Endothelial cell (in vitro differentiated cells): ENCODE measurements around the gene MAPKBP1. TPM values are rescaled to one million over a fixed set of nuclear protein-coding genes. Genes with fewer than 3 reads are reported as not detected.
A peak's percentile ranks its signal among the peaks of the same experiment; 100 is the strongest.

ENCODE experiments used
- DNase-seq: peaks from one replicate; pipeline ENCODE4 v3.0.0; 2021; ENCODE audit warnings: low spot score
- H3K27ac Mint-ChIP-seq: one replicate; pipeline ENCODE4 v1.8.0; 2021; ENCODE audit warnings: mixed read lengths, inconsistent platforms; ENCODE audit not compliant: unreplicated experiment
- H3K27me3 Mint-ChIP-seq: one replicate; pipeline ENCODE4 v1.8.0; 2021; ENCODE audit warnings: mild to moderate bottlenecking, moderate library complexity, mixed read lengths, inconsistent platforms; ENCODE audit not compliant: unreplicated experiment
- H3K36me3 Mint-ChIP-seq: one replicate; pipeline ENCODE4 v1.8.0; 2021; ENCODE audit warnings: mild to moderate bottlenecking, low read depth, mixed read lengths, inconsistent platforms; ENCODE audit not compliant: unreplicated experiment
- H3K4me1 Mint-ChIP-seq: one replicate; pipeline ENCODE4 v1.8.0; 2021; ENCODE audit warnings: mild to moderate bottlenecking, mixed read lengths, inconsistent platforms; ENCODE audit not compliant: unreplicated experiment
- H3K4me3 Mint-ChIP-seq: one replicate; pipeline ENCODE4 v1.8.0; 2021; ENCODE audit warnings: mild to moderate bottlenecking, mixed read lengths, inconsistent platforms; ENCODE audit not compliant: unreplicated experiment
- H3K9me3 Mint-ChIP-seq: one replicate; pipeline ENCODE4 v1.8.0; 2021; ENCODE audit warnings: mixed read lengths, inconsistent platforms; ENCODE audit not compliant: unreplicated experiment
- total RNA-seq: library from RNA; stranded (reverse); fragmentation: NEBNext Ultra II Directional; extraction: Animal tissue kit (Norgen Biotek cat#: 25700); gene quantifications from one replicate; pipeline ENCODE4 v1.2.1, GENCODE V29; 2021; ENCODE audit not compliant: unreplicated experiment
- TF ChIP-seq, protein P1 (sequence below): fragments of 200-600 bp; sonication (generic); IDR thresholded peaks from one replicate; pipeline ENCODE4 v1.5.0; 2021; ENCODE audit warnings: antibody characterized with exemption; ENCODE audit not compliant: unreplicated experiment

Gene MAPKBP1
- total RNA-seq, 1 donor from 2014 or later, result 36.2 TPM

DNA sequence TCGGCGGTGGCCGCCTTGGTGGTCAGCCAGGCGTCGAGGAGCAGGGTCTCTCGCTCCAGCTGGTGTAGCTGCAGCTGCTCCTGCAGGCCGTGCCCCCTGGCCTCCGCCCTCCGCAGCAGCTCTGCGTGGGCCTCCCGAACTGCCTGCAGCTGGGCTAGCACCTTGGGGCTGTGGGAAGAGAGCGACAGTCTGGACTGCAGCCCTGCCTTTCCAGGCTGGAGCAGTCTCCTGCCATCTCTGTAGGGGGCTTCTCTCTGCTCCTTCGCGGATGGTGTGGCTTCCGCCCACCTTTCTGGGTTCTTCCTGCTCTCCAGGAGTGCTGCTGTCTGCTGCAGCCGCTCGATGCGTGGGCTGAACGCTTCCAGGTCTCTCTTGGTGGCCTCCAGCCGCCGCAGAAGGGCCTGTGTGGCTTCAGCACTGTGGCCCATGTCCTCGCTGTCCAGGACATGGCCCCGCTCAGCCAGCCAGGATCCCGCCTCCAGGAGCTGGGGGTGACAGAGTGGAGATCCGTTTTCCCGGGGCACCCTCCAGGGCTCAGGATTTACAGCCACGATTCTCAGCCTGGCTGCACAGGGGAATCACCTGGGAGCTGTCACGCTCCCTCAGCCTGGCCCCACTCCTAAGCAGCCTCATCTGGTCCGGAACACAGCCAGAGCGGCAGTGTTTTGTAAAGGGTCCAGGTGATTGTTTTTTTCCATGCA, 81.1 kb downstream of the MAPKBP1 start:
- TF ChIP-seq, protein P1, sequence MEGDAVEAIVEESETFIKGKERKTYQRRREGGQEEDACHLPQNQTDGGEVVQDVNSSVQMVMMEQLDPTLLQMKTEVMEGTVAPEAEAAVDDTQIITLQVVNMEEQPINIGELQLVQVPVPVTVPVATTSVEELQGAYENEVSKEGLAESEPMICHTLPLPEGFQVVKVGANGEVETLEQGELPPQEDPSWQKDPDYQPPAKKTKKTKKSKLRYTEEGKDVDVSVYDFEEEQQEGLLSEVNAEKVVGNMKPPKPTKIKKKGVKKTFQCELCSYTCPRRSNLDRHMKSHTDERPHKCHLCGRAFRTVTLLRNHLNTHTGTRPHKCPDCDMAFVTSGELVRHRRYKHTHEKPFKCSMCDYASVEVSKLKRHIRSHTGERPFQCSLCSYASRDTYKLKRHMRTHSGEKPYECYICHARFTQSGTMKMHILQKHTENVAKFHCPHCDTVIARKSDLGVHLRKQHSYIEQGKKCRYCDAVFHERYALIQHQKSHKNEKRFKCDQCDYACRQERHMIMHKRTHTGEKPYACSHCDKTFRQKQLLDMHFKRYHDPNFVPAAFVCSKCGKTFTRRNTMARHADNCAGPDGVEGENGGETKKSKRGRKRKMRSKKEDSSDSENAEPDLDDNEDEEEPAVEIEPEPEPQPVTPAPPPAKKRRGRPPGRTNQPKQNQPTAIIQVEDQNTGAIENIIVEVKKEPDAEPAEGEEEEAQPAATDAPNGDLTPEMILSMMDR, result no peak
- DNase-seq, result no peak
- H3K27me3 Mint-ChIP-seq, result peaks cover 10% of the 10 kb centered on the region
- no peak overlapping the region for H3K4me3 Mint-ChIP-seq
- H3K4me1 Mint-ChIP-seq, result no peaks in the 10 kb centered on the region
- no peaks in the 10 kb centered on the region for H3K9me3 Mint-ChIP-seq
- H3K27ac Mint-ChIP-seq, result peak overlapping the region; percentile 30
- H3K36me3 Mint-ChIP-seq, result peaks cover 3% of the 10 kb centered on the region

DNA sequence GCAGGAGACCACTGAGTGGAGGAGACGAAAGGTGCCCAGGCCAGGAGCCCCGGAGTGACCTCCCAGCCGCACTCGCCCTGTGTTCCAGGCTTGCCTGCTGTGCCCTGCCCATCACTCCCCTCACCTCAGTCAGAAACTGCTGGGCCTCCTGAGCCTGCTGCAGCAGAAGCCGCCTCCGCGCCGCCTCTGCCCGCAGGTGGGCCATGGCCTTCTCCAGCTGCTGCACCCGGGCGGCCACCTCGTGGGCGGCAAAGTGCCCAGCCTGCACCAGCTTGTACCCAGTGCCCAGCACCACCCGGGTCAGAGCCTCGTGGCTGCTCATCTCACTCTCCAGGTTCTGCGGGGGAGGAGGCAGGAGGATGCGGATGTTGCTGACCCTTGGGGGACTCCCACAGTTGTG, 82.0 kb downstream of the MAPKBP1 start:
- DNase-seq, result no peak
- Mint-ChIP-seq H3K27ac (no peak overlapping the region), H3K9me3 (no peaks in the 10 kb centered on the region), H3K36me3 (peaks cover 3% of the 10 kb centered on the region), H3K4me3 (no peak overlapping the region), H3K4me1 (no peaks in the 10 kb centered on the region), H3K27me3 (peaks cover 10% of the 10 kb centered on the region)
- TF ChIP-seq, protein P1, result no peak

DNA sequence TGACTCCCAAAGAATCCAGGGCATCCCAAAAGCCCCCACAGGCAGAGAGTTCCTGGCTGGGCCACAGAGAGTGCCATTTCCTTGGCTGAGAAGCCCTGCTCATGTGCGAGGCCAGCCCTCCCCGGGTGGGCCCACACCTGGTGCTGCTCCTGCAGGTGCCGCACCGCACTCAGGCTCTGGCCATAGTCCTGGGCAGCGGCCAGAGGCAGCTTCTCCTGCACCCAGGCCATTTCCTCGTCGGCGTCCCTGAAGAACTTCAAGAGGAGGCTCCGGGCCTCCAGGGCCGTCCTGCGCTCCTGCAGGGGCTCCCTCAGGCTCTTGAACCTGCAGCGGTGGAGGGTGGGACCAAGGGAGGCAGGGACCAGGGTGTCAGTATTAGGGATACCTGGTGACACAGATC, 82.4 kb downstream of the MAPKBP1 start:
- no peak for DNase-seq
- H3K4me3 Mint-ChIP-seq, result no peak overlapping the region
- TF ChIP-seq, protein P1, result no peak
- H3K36me3 Mint-ChIP-seq, result peaks cover 3% of the 10 kb centered on the region
- H3K27ac Mint-ChIP-seq, result no peak overlapping the region
- peaks cover 12% of the 10 kb centered on the region for H3K27me3 Mint-ChIP-seq
- H3K4me1 Mint-ChIP-seq, result no peaks in the 10 kb centered on the region
- no peaks in the 10 kb centered on the region for H3K9me3 Mint-ChIP-seq

DNA sequence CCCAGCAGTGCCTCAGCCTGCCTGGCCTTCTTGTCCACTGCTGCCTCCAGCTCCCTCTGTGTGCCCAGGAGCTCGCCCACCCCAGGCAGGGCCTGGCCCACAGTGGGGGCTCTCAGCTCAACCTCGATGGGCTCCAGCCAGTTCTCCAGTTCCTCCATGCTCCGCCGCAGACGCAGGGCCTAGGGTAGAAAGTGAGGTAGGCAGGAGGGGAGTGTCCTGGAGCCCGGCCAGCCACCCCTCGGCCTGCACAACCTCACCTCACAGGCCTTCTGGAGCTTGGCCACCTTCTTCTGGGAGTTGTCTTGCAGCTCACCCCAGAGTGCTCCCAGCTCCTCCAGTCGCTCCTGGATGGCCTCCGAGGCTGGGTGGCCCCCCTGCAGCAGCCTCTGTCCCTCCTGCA, 83.0 kb downstream of the MAPKBP1 start:
- no peak overlapping the region for H3K4me3 Mint-ChIP-seq
- TF ChIP-seq, protein P1, result no peak
- peaks cover 12% of the 10 kb centered on the region for H3K27me3 Mint-ChIP-seq
- H3K4me1 Mint-ChIP-seq, result no peaks in the 10 kb centered on the region
- no peak for DNase-seq
- no peak overlapping the region for H3K27ac Mint-ChIP-seq
- peaks cover 3% of the 10 kb centered on the region for H3K36me3 Mint-ChIP-seq
- H3K9me3 Mint-ChIP-seq, result no peaks in the 10 kb centered on the region

DNA sequence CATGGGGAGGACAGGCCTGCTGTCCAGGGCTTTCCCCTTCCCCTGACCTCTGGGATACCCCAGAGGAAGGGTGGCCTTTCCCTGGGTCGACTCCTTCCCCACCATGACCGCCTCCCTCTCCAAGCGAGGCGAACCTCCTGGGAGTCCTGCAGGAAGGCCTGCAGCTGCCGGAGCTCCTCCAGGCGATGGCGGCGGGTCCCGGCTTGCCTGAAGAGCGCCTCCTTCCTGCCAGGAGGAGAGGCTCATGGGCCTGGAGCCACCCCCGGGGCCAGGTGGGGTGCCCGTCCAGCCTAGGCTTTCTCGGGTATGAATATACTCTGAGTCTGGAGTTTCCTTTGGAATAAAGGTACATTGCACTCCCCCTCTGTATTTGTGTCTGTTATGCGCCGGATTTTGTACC, 84.5 kb downstream of the MAPKBP1 start:
- Mint-ChIP-seq H3K36me3 (peaks cover 8% of the 10 kb centered on the region), H3K9me3 (no peaks in the 10 kb centered on the region), H3K27ac (no peak overlapping the region), H3K4me1 (no peaks in the 10 kb centered on the region), H3K4me3 (no peak overlapping the region), H3K27me3 (peaks cover 12% of the 10 kb centered on the region)
- TF ChIP-seq, protein P1, result no peak
- DNase-seq, result no peak
